GM18909 (cell line): ENCODE results near the gene C20orf202.

Source experiments
- ATAC-seq: cut with Tn5 transposase; IDR thresholded peaks from one replicate; pipeline ENCODE4 v1.9.1; 2021; ENCODE audit warnings: mild to moderate bottlenecking; ENCODE audit not compliant: unreplicated experiment, poor library complexity

The C20orf202 gene

DNA sequence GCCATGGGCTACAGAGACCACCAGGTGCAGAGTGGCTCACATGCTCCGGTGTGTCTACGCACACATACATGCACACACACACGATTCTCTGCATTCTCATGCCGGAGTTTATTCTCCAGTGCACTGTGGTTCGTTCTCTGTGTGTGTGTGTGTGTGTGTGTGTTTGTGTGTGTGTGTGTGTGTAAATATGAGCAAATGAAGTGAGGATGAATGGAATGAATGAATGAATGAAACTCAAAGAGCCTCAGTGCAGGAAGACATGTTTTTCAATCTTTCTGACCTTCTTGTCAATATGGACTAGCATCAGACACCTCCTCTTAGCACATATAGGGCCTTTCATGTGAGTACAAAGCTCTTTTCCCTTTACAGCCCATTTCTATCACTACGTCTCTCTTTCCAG is 20.1 kb upstream of the C20orf202 start:
- ATAC-seq, result no peak

- no peak for ATAC-seq
Measured at GRCh38 chr20:1184260-1184637, 19.0 kb upstream of the C20orf202 start.

- no peak for ATAC-seq
Measured at GRCh38 chr20:1184638-1185315, 18.5 kb upstream of the C20orf202 start, which contains the start of gene TMEM74B. Gene TMEM74B, minus strand, starts transcription at chr20:1184981. Its CDS starts 1,180 bp downstream, at chr20:1183801.

GRCh38 chr20:1185316-1185741 is 17.9 kb upstream of the C20orf202 start:
- ATAC-seq, result no peak

DNA sequence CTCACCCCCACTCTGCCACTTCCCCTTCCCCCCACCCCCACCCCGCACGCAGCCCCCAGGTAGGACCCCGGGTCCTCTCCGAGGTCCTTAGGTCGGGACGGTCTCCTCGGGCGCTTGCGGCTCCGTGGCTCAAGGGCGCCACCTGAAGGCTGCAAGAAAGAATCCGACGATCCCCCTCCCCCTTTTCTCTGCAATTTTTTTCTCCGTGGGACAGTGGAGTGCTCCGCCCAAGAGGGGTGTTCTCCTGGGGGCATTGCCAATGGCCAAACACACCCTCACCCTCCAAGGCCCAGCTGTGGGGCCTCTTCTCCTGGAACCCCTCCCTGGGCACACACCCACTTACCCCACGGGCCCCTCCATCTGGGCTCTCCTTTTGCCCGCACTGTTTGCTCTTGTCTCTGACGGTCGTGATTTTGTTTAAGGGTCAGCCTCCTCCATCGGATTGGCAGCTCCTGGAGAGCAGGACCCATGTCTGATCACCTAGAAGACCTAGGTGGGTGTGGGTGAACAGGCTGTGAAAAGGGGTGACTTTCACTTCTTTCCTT is 17.4 kb upstream of the C20orf202 start:
- no peak for ATAC-seq

- no peak for ATAC-seq
Measured at GRCh38 chr20:1186367-1186991, 16.8 kb upstream of the C20orf202 start.

GRCh38 chr20:1187605-1188171 is 15.6 kb upstream of the C20orf202 start:
- ATAC-seq, result no peak

- ATAC-seq, result no peak
Measured at GRCh38 chr20:1188347-1188746, 14.9 kb upstream of the C20orf202 start.

GRCh38 chr20:1189827-1190226 is 13.4 kb upstream of the C20orf202 start:
- no peak for ATAC-seq

- ATAC-seq, result no peak
Measured at GRCh38 chr20:1190847-1191246, 12.4 kb upstream of the C20orf202 start.

DNA sequence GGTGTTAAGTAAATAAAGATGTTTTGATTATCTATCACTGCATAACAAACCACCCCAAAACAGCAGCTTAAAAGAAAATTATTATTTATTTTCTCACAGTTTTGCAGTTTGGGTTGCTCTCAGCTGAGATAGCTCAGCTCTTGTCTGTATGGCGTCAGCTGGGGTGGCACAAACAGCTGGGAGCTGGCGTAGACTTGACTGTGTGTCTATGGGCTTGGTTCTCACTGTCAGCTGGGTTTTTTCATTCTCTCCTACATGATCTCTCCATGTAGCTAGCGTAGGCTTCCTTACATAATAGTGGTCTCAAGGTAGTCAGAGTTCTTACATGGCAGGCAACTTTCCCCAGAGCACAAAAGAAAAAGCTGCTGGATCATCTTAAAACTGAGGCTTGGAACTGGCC is 12.0 kb upstream of the C20orf202 start:
- ATAC-seq, result no peak

DNA sequence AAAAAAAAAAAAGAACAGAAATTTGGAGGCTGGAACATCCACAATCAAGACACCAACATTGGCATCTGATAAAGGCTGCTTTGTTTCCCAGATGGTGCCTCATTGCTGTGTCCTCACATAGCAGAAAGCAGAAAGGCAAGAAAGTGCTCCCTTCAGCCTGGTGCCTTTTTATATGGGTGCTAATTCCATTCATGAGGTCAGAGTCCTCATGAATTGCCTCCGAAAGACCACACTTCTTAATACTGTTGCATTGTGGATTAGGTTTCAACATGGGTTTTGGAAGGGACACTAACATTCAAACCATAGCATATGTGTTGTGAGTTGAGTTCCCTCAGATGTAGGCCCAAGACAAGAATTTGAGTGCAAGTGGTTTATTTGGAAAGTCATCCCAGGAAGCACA is 8.0 kb upstream of the C20orf202 start:
- ATAC-seq, result no peak

DNA sequence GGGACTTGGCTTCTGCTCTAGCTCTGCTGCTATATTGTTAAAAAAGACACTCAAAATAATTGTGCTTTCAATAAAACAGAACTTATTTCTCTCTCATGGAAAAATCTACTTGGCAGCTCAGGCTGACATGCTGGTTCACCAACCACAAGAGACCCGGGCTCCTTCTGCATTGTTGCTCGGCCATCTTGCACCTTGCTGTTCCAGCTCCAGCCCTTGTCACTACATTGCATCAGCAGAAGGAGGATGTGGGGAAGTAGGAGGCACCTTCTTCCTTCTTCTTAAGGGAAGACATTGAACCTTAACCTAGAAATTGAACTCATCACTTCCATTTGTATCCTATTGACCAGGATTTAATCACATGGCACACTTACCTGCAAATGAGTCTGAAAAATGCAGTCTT is 6.6 kb upstream of the C20orf202 start:
- no peak for ATAC-seq

GRCh38 chr20:1197801-1198200 is 5.5 kb upstream of the C20orf202 start:
- ATAC-seq, result no peak

GRCh38 chr20:1198751-1199150 is 4.5 kb upstream of the C20orf202 start:
- no peak for ATAC-seq

- no peak for ATAC-seq
Measured at GRCh38 chr20:1199212-1199873, 3.9 kb upstream of the C20orf202 start.

DNA sequence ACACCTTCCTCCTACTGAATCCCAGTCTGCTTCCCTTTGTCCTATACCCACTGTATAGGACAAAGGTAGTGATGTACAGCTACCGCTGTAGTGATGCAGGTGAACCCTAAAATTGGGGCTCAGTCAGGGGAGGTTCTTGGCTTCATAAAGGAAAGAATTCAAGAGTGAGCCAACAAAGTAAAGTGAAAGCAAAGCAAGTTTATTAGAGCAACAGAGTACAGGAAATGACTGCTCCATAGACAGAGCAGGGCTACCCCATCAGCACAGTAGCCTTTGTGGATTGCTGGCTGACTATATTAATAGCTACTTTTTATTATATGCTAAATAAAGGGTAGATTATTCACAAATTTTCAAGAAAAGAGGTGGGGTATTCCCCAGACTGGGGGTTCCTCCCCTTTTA is 3.3 kb upstream of the C20orf202 start:
- ATAC-seq, result no peak

- ATAC-seq, result no peak
Measured at GRCh38 chr20:1203630-1204029, 376 bp downstream of the C20orf202 start.

- no peak for ATAC-seq
Measured at GRCh38 chr20:1204113-1204512, 859 bp downstream of the C20orf202 start.

GRCh38 chr20:1204576-1204975 is 1.3 kb downstream of the C20orf202 start:
- no peak for ATAC-seq

DNA sequence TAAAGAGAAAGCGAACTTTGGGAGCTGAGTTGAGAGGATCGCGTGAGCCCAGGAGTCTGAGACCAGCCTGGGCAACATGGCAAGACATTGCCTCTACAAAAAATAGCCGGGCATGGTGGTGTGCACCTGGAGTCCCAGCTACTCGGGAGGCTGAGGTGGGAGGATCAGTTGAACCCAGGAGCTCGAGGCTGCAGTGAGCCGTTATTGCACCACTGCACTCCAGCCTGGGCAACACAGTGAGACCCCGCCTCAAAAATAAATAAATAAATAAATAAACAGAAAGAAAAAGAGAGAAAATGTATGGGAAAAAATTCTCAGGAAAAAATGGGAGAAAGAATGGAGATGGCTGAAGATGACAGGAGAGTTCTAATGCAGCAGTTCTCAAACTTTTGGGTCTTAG is 2.5 kb downstream of the C20orf202 start:
- no peak for ATAC-seq
